PC-3 (cell line): ENCODE results near the gene PITRM1.
"Not testable (repeated sequence)": the region's sequence is repeated elsewhere in the genome, so short reads cannot be mapped to it uniquely, and the experiment has no call there.

Source experiments
- EZH2 ChIP-seq: fragments of 300-600 bp; sonication (generic); IDR thresholded peaks from one replicate; pipeline ENCODE4 v1.6.1; 2017; ENCODE audit warnings: antibody characterized with exemption, mild to moderate bottlenecking, low read length; ENCODE audit not compliant: unreplicated experiment
- EZH2phosphoT487 ChIP-seq: fragments of 300-600 bp; sonication (generic); IDR thresholded peaks from 2 replicates; pipeline ENCODE4 v1.6.1; 2018; ENCODE audit warnings: mild to moderate bottlenecking, antibody characterized with exemption, low read length, borderline replicate concordance

- TF ChIP-seq EZH2, EZH2phosphoT487: not testable (repeated sequence)
These were observed 49.0 kb upstream of the PITRM1 start for GRCh38 chr10:3221601-3222000.
